GM21786 (cell line): ENCODE measurements around the gene ZFP28.

ENCODE experiments used
- ATAC-seq: cut with Tn5 transposase; IDR thresholded peaks from one replicate; pipeline ENCODE4 v1.9.1; 2021; ENCODE audit not compliant: unreplicated experiment

ZFP28 gene

DNA sequence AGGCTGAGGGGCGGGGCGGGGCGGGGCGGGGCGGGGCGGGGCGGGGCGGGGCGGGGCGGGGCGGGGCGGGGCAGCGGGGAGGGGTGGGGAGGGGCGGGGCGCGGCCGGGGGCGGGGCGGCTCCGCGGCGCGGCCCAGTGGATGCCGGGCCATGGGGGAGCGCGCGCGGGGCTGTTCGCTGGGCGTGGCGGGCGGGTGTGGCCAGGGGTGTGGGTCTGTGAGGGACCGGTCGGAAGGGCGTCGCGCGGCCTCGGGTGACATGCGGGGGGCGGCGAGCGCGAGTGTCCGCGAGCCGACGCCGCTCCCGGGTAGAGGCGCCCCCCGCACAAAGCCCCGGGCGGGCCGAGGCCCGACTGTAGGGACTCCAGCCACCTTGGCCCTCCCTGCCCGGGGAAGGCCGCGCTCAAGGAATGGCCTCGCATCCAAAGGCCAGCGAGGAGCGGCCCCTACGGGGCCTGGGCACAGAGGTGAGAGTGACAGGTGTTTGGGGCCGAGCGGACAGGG is at the start of gene ZFP28:
ZFP28 (plus strand) TSS at position 188 of the 503 bp plus-strand sequence; CDS start at position 259, 71 bp downstream.
- peak; percentile 41 for ATAC-seq

DNA sequence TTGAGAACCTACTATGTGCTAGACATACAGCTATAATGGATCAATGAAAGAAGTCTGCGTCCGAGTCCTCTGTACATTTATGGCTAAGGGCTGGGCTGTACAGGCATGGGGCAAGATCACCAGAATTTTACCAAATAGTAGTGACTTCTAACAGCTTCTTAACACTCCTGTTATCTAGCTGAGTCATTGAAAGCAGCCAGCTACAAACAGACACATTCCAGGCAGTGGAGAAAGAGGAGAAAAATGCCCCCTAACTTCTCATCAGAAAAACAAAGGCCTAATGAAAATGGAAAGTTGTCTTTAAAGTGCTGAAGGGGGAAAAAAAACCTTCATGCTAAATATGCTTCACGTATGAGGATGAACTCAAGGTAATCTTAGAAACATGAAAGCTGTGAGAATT is 47.3 kb upstream of the ZFP28 start:
- ATAC-seq: no peak

DNA sequence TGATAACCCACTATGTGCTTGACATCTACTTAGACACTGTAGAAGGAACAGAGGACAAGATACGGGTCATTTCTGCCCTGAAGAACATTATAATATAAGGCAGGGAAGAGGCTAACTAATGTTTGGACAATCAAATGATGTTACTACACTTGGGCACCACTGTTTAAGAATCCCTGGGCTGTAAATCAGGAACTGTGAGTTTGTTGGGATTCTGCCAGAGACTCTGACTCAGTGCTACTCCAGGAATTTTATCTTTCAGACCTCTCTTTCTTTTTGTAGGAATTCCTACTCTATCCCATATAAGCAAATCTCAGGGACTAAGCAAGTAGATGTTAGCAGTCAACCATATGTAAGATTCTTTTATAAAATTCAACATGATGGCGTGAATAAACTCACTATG is 34.2 kb upstream of the ZFP28 start:
- no peak for ATAC-seq

DNA sequence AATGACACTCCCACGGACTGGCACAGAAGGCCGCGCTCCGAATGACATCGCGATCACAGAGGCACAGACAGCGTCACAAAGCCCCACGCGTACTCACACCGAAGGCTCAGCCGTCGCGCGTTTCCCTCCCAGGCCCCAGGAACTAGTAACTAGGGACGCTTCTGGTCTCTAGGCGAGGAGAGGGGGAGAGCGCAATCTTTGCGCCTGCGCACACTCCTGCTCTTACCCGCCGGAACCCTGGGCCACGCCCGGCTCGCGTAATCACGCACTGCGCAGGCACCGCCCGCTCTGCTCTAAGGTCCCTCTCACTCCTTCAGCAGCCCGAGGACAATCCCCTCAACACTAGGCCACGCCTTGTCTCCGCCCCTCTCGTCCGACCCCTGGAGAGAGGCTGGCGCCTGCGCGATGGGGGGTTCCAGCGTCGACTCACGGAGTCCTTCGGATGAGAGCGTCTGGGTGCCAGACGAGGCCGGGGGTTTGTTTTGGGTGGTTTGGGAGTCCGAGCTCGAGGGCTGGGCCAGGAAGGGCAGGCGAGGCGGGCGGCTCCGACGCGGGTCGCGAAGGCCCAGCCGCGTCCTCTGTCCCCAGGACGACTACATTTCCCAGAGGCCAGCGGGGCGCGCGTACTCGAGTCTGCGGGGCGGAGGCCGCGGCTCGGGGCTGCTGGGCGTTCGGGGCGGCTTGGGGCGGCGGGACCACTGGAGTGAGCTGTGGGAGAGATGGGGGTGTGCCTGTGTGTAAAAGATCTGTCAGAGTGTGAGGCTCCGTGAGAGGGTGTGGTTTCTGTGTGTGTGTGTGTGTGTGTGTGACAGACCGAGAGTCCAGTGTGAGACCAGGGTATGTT is 31.1 kb upstream of the ZFP28 start, which contains the start of gene ZNF471:
ZNF471 (plus strand) TSS at position 410 of the 844 bp plus-strand sequence. CDS start 3,717 bp downstream, outside the sequence.
- peak; percentile 90 for ATAC-seq

DNA sequence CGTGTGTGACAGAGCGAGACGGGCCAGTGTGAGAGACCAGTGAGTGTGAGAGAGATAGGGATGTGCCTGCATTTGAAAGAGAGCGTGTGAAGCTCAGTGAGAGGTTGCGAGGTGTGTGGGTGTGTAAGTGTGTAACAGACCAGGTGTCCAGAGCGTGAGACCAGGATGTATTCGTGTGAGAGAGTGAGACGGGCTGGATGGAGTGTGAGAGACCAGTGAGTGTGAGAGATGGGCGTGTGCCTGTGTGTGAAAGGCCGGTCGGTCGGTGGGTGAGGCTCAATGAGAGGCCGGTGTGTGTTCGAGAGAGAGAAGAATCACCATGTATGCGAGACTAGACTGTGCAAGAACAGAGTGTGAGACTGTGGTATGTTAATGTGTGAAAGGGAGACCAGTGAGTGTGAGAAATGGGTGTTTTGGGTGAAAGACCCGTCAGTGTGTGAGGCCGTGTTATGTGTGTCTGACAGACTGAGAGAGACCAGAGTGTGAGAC is 30.4 kb upstream of the ZFP28 start:
- ATAC-seq: no peak

DNA sequence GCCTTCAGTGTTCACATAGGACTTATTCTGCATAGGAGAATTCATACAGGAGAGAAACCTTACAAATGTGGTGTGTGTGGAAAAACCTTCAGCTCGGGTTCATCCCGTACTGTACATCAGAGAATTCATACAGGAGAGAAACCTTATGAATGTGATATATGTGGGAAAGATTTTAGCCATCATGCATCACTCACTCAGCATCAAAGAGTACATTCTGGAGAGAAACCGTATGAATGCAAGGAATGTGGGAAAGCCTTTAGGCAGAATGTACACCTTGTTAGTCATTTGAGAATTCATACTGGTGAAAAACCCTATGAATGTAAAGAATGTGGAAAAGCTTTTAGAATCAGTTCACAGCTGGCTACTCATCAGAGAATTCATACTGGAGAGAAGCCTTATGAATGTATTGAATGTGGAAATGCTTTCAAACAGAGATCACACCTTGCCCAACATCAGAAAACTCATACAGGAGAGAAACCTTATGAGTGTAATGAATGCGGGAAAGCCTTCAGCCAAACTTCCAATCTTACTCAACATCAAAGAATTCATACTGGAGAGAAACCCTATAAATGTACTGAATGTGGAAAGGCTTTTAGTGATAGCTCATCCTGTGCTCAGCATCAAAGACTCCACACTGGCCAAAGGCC is 13.4 kb upstream of the ZFP28 start:
- no peak for ATAC-seq

DNA sequence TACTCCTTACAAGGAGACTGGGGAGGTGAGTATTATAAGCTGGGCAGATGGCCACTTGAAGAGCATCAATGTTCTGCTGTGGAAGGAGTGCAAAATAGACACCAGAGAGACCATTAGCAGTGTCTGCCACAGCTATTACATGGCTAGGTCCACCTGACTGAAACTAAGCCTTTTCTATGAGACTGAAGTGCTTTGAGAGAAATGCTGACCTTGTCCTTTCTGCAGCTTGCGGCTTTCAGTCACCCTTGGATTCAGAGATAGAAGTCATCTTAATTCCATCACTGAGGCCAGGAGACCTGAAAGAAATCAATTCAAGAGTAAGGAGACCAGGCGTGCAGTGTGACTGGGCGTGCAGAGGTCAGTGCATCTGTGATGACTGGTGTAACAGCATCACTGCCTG is 1.3 kb upstream of the ZFP28 start:
- no peak for ATAC-seq

DNA sequence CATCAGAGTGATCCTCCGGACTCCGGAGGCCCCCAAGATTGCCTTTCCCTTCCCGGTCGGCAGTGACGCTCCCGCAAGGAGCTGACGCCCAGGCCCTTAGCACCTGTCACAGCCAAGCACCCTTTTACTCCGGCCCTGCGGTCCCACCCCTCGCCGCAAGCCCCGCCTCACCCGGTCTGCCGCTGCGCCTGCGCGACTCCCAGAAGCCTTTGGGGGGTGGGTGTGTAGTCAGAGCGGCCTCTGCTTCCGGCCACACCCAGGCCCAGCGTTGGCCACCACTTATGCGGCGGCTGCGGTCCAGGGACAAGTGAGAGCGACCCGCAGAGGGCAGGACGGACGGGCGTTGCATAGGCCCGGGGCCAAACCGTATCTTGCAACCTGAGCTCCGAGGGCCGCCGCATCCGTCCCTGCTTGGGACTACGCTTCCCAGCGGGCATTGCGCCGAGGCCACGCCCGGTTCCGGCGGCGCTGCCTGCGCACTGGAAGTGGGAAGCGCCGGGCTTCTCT is 441 bp upstream of the ZFP28 start:
- peak; percentile 88 for ATAC-seq

DNA sequence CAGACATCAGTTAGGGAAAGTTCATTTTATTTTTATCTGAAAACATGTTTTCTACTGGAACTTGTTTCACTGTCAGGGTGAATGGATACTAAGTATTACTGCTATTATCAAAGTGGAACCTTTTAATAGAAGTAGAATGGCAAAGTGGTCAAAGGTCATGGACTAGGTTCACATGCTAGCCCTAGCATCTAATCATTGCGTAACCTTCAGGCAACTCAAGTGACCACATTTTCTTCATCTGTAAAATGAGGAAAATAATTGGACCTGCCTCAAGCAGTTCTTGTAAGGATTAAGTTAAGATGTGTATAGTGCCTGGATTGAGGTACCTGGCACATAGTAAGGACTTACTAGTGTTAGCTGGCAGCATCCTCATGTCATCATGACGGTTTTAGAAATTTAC is 5.0 kb downstream of the ZFP28 start:
- ATAC-seq: no peak

DNA sequence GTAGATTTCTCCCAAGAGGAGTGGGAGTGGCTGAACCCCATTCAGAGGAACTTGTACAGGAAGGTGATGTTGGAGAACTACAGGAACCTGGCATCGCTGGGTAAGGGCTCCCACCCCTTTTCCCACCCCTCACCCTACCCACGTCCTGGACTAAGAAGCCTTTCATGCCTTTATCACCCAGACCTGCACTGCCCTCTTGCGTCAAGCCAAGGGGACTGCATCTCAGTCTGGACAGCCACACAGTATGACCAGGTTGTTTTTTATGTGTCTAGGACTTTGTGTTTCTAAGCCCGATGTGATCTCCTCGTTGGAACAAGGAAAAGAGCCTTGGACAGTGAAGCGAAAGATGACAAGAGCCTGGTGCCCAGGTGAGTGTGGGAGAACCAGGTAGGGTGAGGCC is 8.8 kb downstream of the ZFP28 start:
- ATAC-seq: no peak

DNA sequence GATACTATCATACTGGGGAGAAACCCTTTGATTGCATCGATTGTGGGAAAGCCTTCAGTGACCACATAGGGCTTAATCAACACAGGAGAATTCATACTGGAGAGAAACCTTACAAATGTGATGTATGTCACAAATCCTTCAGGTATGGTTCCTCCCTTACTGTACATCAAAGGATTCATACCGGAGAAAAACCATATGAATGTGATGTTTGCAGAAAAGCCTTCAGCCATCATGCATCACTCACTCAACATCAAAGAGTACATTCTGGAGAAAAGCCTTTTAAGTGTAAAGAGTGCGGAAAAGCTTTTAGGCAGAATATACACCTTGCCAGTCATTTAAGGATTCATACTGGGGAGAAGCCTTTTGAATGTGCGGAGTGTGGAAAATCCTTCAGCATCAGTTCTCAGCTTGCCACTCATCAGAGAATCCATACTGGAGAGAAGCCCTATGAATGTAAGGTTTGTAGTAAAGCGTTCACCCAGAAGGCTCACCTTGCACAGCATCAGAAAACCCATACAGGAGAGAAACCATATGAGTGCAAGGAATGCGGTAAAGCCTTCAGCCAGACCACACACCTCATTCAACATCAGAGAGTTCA is 15.6 kb downstream of the ZFP28 start:
- ATAC-seq: no peak

DNA sequence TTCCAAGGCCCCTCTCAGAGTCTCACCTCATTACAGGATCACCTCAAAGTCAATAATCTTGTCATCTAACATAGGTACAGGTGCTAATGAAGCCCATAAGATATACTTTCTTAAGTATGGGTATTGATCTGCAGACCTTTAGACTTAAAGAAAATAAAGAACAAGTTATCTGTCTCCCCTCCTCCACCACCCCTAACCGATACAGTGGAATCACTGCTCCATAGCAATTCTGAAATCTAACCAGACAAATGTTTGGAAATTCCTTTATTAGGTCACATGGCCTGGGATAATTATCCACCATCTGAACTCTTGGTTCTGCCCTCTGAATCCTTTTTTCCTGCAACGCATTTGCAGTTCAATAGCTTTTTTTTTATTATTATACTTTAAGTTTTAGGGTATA is 24.0 kb downstream of the ZFP28 start:
- ATAC-seq: no peak

DNA sequence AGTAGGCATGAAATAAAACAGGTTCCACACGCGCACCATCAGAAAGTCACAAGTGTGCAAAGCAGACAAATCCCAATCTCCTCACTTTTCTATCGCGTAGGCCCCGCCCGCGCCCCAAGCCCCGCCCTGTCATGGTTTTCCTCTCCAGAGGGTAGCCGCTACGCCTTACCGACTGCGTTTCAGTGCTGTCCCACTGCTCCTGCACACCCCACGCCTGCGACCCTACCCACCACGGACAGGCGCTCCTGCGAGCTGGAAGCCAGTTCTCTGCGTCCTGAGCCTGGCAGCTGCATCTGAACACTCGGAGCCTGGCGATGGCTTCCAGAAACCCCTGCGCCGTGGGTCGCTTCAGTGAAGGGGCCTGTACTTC is 28.1 kb downstream of the ZFP28 start:
- ATAC-seq: peak; percentile 29

DNA sequence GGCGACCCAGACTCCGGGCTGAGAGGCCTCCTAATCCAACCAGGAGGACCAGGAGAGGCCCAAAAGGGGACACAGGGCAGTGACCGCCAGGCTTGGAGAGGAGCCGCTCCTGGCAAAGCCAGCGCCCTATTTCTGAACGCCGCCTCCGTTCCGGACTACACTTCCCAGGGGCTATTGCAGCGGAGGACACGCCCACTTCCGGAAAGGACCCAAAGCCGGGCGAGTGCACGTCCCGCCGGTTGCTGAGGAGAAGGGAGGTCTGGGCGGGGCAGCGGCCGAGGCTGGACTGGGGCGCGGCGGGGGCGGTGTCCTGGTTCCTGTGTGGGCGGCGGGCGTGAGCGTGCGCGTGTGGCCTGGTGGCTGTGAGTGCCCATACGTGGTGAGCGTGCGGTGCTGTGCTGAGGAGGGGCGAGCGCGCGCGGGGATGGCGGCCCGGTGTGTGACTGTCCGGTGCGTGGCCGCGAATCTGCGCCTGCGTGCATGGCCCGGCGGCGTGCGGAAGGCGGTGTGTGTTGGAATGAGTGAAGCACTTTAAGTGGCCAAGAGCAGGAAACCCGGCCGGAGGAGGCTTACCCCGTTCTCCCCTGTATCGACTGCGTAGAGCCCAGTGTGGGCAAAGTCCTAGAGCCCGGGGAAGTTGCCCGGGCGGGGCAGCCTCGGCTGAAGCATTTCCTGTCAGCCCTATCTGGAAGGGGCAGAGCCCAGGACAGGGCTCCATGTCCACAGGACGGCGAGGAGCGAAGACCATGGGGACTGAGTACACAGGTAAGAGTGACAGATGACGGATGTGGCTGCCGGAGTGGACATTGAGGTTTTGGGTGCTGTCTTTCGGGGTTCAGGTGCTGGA is 28.7 kb downstream of the ZFP28 start, which contains the start of gene ZNF470:
ZNF470 (plus strand) TSS at position 195 of the 847 bp plus-strand sequence. CDS start 2,844 bp downstream, outside the sequence.
- ATAC-seq: peak; percentile 96

DNA sequence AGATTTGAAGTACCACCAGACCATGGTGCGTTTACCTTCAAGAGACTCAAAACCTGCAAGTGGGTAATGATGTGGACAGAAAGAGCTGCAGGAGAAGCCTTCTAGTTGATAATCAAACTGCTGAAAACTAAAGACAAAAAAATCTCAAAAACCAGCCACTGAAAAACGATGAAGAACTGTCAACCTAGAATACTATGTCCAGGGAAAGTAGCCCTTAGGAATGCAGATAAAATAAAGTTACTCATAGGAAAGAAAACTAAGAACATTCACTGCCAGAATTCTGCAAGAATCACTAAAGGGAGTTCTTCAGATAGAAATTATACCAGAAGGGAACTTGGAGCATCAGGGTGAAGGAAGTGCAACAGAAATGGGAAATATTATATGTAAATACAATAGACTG is 33.8 kb downstream of the ZFP28 start:
- no peak for ATAC-seq

DNA sequence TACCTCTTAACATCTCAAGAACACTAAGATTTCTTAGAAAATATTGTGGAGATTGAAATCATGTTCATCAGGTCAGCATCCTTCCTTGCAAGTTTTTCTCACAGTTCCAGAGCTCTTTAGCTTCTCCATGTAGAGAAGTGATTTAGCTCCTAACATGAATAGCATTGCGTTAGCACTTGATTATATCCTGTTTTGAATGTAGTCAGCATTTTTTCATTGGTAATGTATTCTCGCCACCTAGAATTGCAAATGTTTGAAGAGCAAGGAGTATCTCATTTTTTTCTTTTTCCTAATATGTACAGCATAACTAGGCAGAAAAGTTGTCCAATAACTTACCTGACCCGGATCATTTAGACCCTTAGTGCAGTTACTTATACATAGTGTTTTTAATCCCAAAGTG is 35.2 kb downstream of the ZFP28 start:
- ATAC-seq: no peak

DNA sequence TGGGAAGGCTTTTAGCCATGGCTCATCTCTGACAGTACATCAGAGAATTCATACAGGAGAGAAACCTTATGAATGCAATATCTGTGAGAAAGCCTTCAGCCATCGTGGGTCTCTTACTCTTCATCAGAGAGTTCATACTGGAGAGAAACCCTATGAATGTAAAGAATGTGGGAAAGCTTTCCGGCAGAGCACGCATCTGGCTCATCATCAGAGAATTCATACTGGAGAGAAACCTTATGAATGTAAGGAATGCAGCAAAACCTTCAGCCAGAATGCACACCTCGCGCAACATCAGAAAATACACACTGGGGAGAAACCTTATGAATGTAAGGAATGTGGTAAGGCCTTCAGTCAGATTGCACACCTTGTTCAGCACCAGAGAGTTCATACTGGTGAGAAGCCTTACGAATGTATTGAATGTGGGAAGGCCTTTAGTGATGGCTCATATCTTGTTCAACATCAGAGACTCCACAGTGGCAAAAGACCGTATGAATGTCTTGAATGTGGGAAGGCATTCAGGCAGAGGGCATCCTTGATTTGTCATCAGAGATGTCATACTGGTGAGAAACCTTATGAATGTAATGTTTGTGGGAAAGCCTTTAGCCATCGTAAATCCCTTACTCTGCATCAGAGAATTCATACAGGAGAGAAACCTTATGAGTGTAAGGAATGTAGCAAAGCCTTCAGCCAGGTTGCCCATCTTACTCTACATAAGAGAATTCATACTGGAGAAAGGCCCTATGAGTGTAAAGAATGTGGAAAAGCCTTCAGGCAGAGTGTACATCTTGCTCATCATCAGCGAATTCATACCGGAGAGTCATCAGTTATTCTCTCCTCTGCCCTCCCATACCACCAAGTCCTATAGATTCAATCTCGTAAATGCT is 39.2 kb downstream of the ZFP28 start:
- ATAC-seq: no peak

DNA sequence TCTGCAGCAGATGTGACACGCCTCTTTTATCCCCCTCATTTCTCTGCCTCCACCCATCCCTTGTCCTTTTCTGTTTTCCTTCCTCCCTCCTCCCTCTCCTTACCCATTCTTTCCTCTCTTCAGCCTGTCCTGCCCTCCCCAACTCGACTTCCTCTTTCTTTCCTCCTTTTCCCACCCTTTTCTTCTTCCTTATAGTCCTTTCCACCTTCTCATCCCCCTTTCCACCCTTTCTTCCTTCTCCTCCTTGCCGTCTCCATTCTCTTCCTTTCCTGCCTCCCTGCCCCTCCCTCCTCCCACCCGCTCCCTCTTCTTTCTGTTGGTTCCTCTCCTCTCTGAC is 55.7 kb downstream of the ZFP28 start:
- ATAC-seq: no peak

DNA sequence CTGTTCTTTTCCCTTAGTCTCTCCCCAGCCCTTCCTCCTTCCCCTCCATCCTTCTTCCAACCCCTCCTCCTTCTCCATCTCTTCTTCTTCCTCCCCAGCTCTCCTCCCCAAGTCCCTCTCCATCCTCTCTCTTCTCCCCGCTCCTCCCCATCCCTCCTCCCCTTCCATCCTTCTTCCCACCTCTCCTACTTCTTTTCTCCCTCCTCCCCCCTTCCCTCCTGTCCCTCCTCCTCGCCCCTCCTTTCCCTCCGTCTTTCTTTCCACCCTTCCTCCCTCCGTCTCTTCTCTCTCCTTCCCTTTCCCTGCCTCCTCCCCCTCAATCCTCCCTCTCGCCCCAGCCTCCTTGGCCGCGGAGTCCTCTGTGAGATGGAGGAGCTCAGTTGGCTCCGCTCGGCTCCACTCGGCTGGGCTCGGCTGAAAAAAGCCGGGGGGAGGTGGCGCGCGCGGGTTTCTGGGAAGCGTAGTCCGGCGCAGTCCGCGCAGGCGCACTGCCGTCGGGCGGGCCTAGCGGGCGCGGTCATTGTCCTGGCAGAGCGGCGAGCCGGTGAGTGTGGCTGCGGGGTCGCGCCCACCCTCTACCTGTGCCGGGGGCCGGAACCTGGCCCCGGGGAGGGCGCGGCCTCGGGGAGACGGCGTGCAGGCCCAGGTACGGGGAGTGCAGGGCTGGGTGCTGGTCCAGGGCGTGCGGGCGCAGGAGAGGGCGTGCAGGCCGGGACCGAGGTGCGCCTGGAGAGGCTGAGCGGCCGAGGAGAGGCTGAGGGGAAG is 56.2 kb downstream of the ZFP28 start, which contains the start of gene ZNF71:
ZNF71 (plus strand) TSS at position 520 of the 765 bp plus-strand sequence. CDS start 6,257 bp downstream, outside the sequence.
- ATAC-seq: peak; percentile 89
